Astrocyte of the cerebellum (primary cell): Measurements from ENCODE around the gene TGFA.

ENCODE experiments used
- DNase-seq: peaks from one replicate; pipeline ENCODE4 v3.0.0-alpha.2; 2011; ENCODE audit warnings: low read depth
- H3K4me3 ChIP-seq: 2 replicates; pipeline ENCODE4 v1.5.1; 2011; ENCODE audit warnings: mild to moderate bottlenecking, low read depth, low read length, moderate library complexity
- in situ Hi-C: cut with HindIII; loops from 2 replicates; pipeline ENCODE4 v1.10.0; 2017; ENCODE audit warnings: low sequenced_read_pairs
- TF ChIP-seq, protein P1 (sequence below): IDR thresholded peaks from 2 replicates; pipeline ENCODE4 v1.5.1; 2012; ENCODE audit warnings: low read length, low read depth, moderate library complexity, mild to moderate bottlenecking; ENCODE audit errors: missing control alignments

TGFA gene

DNA sequence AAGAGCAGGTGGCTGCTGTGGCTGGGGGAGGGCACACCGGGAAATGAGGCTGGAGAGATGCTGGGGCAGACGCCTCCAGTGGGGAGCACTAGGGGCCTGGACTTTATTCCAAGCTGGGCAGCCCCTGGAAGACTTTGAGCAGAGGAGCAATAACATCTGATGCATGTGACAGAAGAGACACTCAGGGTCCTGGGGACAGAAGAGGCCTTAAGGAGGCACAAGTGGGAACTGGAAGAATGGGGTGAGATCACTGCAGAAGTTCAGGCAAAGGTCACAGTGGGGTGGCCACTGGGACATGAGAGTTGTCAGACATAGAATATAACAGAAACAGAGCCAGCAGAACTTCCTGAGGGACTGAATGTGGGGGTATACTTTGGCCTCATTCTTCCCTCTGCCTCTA is 24.0 kb downstream of the TGFA start:
- TF ChIP-seq, protein P1, sequence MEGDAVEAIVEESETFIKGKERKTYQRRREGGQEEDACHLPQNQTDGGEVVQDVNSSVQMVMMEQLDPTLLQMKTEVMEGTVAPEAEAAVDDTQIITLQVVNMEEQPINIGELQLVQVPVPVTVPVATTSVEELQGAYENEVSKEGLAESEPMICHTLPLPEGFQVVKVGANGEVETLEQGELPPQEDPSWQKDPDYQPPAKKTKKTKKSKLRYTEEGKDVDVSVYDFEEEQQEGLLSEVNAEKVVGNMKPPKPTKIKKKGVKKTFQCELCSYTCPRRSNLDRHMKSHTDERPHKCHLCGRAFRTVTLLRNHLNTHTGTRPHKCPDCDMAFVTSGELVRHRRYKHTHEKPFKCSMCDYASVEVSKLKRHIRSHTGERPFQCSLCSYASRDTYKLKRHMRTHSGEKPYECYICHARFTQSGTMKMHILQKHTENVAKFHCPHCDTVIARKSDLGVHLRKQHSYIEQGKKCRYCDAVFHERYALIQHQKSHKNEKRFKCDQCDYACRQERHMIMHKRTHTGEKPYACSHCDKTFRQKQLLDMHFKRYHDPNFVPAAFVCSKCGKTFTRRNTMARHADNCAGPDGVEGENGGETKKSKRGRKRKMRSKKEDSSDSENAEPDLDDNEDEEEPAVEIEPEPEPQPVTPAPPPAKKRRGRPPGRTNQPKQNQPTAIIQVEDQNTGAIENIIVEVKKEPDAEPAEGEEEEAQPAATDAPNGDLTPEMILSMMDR: no peak
- H3K4me3 ChIP-seq: no peak overlapping the region
- no peak for DNase-seq
- in situ Hi-C loops: no loop called here

DNA sequence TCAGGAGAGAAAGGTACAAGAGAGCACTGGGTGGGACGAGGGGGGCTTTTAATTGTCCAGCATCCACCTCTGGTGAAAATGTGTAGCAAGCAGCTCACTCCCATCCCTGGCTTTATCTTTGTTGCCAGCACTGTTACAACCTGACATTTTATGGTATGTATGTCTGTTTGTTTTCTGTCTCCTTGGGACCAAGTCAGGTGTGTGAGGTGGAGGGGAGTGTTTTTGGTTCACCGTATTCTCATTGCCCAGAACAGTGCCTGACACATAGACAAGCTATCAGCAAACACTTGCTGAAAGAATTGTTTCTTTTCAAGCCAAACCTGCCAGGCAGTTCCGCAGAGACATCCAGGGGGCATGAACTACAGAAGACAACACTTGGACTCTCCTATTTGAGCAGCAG is 24.7 kb downstream of the TGFA start:
- in situ Hi-C loops: no loop called here
- no peak overlapping the region for H3K4me3 ChIP-seq
- TF ChIP-seq, protein P1: no peak
- no peak for DNase-seq

DNA sequence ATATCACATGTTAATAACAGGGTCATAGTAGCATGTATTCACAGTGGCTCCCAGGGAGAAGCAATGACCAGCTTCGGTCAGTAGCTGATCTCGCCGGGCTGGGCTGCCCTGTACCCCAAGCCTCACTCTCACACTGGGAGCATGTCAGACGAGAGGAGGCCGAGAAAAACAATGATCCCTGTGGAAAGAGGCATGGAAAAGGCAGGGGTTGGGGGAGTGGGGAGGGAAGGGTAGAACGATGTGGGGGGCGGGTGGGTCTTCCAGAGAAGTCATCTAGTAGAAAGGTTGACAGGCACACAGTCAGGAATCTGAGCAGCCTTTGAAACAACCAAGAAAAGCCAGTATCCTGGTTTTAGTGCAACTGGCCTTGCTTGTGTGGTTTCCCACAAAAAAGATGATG is 25.4 kb downstream of the TGFA start:
- no peak overlapping the region for H3K4me3 ChIP-seq
- in situ Hi-C loops: no loop called here
- TF ChIP-seq, protein P1: no peak
- DNase-seq: no peak

DNA sequence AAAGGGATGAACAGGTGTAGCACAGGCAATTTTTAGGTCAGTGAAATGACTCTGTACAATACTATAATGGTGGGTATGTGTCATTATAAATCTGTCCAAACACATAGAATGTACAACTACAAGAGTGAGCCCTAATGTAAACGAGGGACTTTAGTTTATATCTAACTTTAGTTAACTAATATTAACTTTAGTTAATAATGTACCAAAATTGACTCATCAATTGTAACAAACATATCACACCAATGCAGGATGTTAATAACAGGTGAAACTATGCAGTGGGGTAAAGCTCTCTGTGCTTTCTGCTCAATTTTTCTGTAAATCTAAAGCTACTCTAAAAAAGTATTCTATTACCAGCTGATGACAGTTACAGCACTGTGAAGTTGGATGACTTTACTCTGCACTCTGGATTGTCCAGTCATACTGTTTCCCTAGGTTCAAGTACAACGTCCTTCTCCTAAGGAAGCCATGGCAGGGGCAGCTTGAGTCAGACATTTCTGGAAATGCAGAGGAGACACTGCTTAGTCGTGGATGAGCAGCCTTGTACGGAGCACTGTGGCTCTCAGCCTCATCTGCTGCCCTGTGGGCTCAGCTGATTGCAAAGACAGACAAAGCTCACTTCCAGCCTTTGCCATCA is 26.1 kb downstream of the TGFA start:
- in situ Hi-C loops: no loop called here

DNA sequence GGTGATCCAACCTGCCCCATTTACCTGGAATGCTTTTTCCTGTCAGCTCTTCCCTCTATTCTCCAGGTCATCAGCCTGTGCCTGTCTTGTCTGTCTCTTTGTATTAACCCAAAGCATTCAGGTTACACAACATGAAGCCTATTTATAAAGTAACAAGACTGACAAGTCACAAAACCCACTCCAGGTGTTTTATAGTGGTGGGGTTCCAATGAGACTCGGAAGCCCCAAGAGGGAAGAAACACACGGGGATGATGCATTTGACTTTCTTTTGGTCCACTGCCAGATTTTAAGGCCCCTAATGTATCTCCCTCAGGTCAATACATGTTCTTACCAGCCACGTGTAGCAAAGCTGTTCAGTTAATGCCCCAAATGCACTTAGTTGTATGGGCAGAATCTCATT is 27.5 kb downstream of the TGFA start:
- TF ChIP-seq, protein P1: no peak
- DNase-seq: no peak
- in situ Hi-C loops: no loop called here
- H3K4me3 ChIP-seq: no peak overlapping the region

More for the DNA sequence above, 26.1 kb downstream of the TGFA start:
- DNase-seq: no peak
- no peak overlapping the region for H3K4me3 ChIP-seq
- TF ChIP-seq, protein P1: no peak

DNA sequence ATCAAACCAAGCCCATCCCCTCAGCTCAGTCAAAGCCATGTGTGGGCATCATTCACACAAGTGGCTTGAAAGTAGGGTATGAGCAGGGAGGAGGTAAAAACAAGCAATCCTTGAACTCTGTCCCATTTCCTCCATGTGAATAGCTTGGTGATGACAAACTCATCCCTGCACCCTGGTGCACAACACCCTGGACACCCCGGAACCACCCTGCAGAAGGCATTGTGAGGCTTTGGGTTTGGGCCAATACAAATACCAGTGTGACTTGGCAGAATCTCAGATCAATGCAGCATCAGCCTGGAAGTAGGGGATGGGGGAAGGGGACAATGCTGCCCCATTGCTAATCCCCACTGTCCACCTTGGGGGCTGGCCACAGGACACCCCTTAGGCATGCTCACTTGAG is 28.6 kb downstream of the TGFA start:
- in situ Hi-C loops: no loop called here
- H3K4me3 ChIP-seq: no peak overlapping the region
- TF ChIP-seq, protein P1: no peak
- DNase-seq: no peak
